Cardiac septum (tissue), 1 donor: ENCODE data around the gene CCNJ. TPM values are rescaled to one million over a fixed set of nuclear protein-coding genes. Genes with fewer than 3 reads are reported as not detected.

Source experiments
- microRNA-seq: library from miRNA; unstranded; fragments of <30 nt; microRNA quantifications from one replicate; pipeline ENCODE4 v1.2.0, GENCODE V29; 2020
- total RNA-seq: library from RNA; stranded (reverse); fragmentation: NEBNext Ultra II Directional; extraction: Animal tissue kit (Norgen Biotek cat#: 25700); gene quantifications from one replicate; pipeline ENCODE4 v1.2.1, GENCODE V29; 2021
- donor health status: DM: no; HTN: no; CAD: no.

CCNJ gene
- total RNA-seq, 1 donor from 2014 or later, result 3.4 TPM

Small RNAs within 50 kb of the gene (microRNA-seq; reads per million reads assigned to microRNA genes)
- 15.1 reads per million, percentile 30 among the genes with 10 or more reads in this experiment for gene MIR3157

Other genes starting within 250 kb of the CCNJ start
- 1.5 TPM for gene CC2D2B, start 135.6 kb upstream of the CCNJ start, total RNA-seq
- 12.7 TPM for gene ZNF518A, start 86.7 kb downstream of the CCNJ start, total RNA-seq
- 0.86 TPM for gene BLNK, start 228.0 kb downstream of the CCNJ start, total RNA-seq